ENCODE results near the gene ST6GAL1.

The ST6GAL1 gene

GRCh38 chr3:186917512-186918312, 12.6 kb upstream of the ST6GAL1 start:
- DNase-seq: no peak

- DNase-seq: no peak
Observed at GRCh38 chr3:186920301-186920700, 10.0 kb upstream of the ST6GAL1 start.

GRCh38 chr3:186920796-186921195, 9.5 kb upstream of the ST6GAL1 start:
- DNase-seq: no peak

- DNase-seq: no peak
Observed at GRCh38 chr3:186921578-186921977, 8.7 kb upstream of the ST6GAL1 start.

- no peak for DNase-seq
Observed at GRCh38 chr3:186922224-186922623, 8.1 kb upstream of the ST6GAL1 start.

- no peak for DNase-seq
Observed at GRCh38 chr3:186922790-186923189, 7.5 kb upstream of the ST6GAL1 start.

GRCh38 chr3:186923241-186923640, 7.1 kb upstream of the ST6GAL1 start:
- no peak for DNase-seq

- DNase-seq: no peak
Observed at GRCh38 chr3:186925826-186926225, 4.5 kb upstream of the ST6GAL1 start.

- no peak for DNase-seq
Observed at GRCh38 chr3:186929186-186929585, 1.1 kb upstream of the ST6GAL1 start.

GRCh38 chr3:186929685-186930084, 641 bp upstream of the ST6GAL1 start:
- no peak for DNase-seq

- no peak for DNase-seq
Observed at GRCh38 chr3:186930641-186931531, 560 bp downstream of the ST6GAL1 start.

GRCh38 chr3:186931532-186932280, 1.4 kb downstream of the ST6GAL1 start:
- DNase-seq: no peak

GRCh38 chr3:186932281-186933181, 2.2 kb downstream of the ST6GAL1 start:
- no peak for DNase-seq

GRCh38 chr3:186933816-186934215, 3.5 kb downstream of the ST6GAL1 start:
- DNase-seq: no peak

- no peak for DNase-seq
Observed at GRCh38 chr3:186935133-186935532, 4.8 kb downstream of the ST6GAL1 start.

- no peak for DNase-seq
Observed at GRCh38 chr3:186937017-186937875, 6.9 kb downstream of the ST6GAL1 start.

- DNase-seq: no peak
Observed at GRCh38 chr3:186938716-186939115, 8.4 kb downstream of the ST6GAL1 start.

GRCh38 chr3:186939536-186939935, 9.2 kb downstream of the ST6GAL1 start:
- no peak for DNase-seq

- no peak for DNase-seq
Observed at GRCh38 chr3:186940967-186941366, 10.6 kb downstream of the ST6GAL1 start.

- no peak for DNase-seq
Observed at GRCh38 chr3:186942168-186942567, 11.8 kb downstream of the ST6GAL1 start.

- no peak for DNase-seq
Observed at GRCh38 chr3:186945255-186945823, 15.0 kb downstream of the ST6GAL1 start.

Data from NCI-H1436 treated with DMSO at 0.1 percent for 48 hours (cell line).